HepG2 (cell line): ENCODE results near the gene USP43. TPM values are rescaled to one million over a fixed set of nuclear protein-coding genes. Genes with fewer than 3 reads are reported as not detected.

Experiments used
- ATAC-seq: fragments of 200-7000 bp; cut with Tn5 transposase; 3 replicates; pipeline ENCODE4 v1.9.1; 2020; ENCODE audit warnings: mild to moderate bottlenecking, moderate library complexity
- BruUV-seq: library from RNA; stranded (reverse); fragments of 400-500 nt; replicated peaks from 2 replicates; lab custom pipeline; 2021; lab: Mats Ljungman, UMichigan
- CTCF ChIA-PET: fragments of 300-600 bp; formaldehyde crosslinking; extraction: SDS; loops from one replicate; lab custom pipeline; 2021; ENCODE audit warnings: low total read pairs, inconsistent platforms, low intra/inter-chr PET ratio; lab: Yijun Ruan, JAX
- POLR2A ChIA-PET: fragments of 350-600 bp; sonication (Branson Sonifier 250); formaldehyde crosslinking; loops from one replicate; lab custom pipeline; 2020; ENCODE audit warnings: antibody characterized with exemption, inconsistent platforms; lab: Yijun Ruan, JAX
- DNase-seq: peaks from one replicate; pipeline ENCODE4 v3.0.0-alpha.2; 2015; ENCODE audit warnings: low spot score
- FAIRE-seq: peaks from 3 replicates; lab custom pipeline; 2011; peaks lifted over from hg19 to GRCh38; lab: Jason Lieb, UNC
- H2AFZ ChIP-seq: one replicate; pipeline ENCODE4 v1.6.1; 2011; ENCODE audit warnings: low read length, inconsistent platforms
- H3K27ac ChIP-seq: fragments of 300-600 bp; 3 replicates; pipeline ENCODE4 v1.8.0; 2011; ENCODE audit warnings: mixed run types, mild to moderate bottlenecking, mixed read lengths, low read length, inconsistent platforms; ENCODE audit not compliant: insufficient read depth; ENCODE audit errors: extremely low read length
- H3K27me3 ChIP-seq, 2 experiments: fragments of 200-600 bp in 1 of 2; 2 replicates in 1 of 2; 3 replicates in 1 of 2; pipeline versions ENCODE4 v1.6.0 to v1.8.0; 2011; ENCODE audit warnings: low read length in 2 of 2, mild to moderate bottlenecking in 2 of 2, moderate library complexity in 2 of 2, inconsistent platforms in 1 of 2; ENCODE audit not compliant: insufficient read depth in 2 of 2, control insufficient read depth in 1 of 2
- H3K36me3 ChIP-seq, 2 experiments: fragments of 200-600 bp in 1 of 2; replicated peaks in 1 of 2; 2 replicates in 1 of 2; 3 replicates in 1 of 2; pipeline versions ENCODE4 v1.5.1 to v1.8.0; 2011; ENCODE audit warnings: low read length in 2 of 2, inconsistent platforms in 1 of 2; ENCODE audit not compliant: insufficient read depth in 2 of 2, control insufficient read depth in 1 of 2
- H3K4me1 ChIP-seq: 2 replicates; pipeline ENCODE4 v1.5.1; 2012; ENCODE audit warnings: low read length, inconsistent platforms; ENCODE audit not compliant: insufficient read depth
- H3K4me2 ChIP-seq: 2 replicates; pipeline ENCODE4 v1.6.0; 2011; ENCODE audit warnings: low read depth, low read length, inconsistent platforms
- H3K4me3 ChIP-seq, 3 experiments: fragments of 200-600 bp in 1 of 3; sonication (generic), shearing (Covaris generic) in 1 of 3; replicated peaks in 1 of 3; 2 replicates each; pipeline ENCODE4 v1.5.1; 2011 to 2016; ENCODE audit warnings: low read length in 3 of 3, inconsistent platforms in 2 of 3, low read depth in 2 of 3, mild to moderate bottlenecking in 2 of 3, control low read depth in 1 of 3, mixed read lengths in 1 of 3; ENCODE audit not compliant: insufficient read depth in 1 of 3
- H3K79me2 ChIP-seq: one replicate; pipeline ENCODE4 v1.6.1; 2011; ENCODE audit warnings: low read length, inconsistent platforms; ENCODE audit not compliant: insufficient read depth
- H3K9ac ChIP-seq: 2 replicates; pipeline ENCODE4 v1.6.0; 2011; ENCODE audit warnings: mild to moderate bottlenecking, low read depth, low read length, inconsistent platforms; ENCODE audit not compliant: insufficient read depth
- H3K9me3 ChIP-seq: 2 replicates; pipeline ENCODE4 v1.5.1; 2012; ENCODE audit warnings: mild to moderate bottlenecking, low read length
- H4K20me1 ChIP-seq: 2 replicates; pipeline ENCODE4 v1.6.0; 2011; ENCODE audit warnings: inconsistent platforms, mild to moderate bottlenecking, low read length, moderate library complexity; ENCODE audit not compliant: insufficient read depth
- GTF2F1 ChIP-seq: fragments of 150-350 bp; IDR thresholded peaks from 2 replicates; pipeline ENCODE4 v1.6.1; 2014; ENCODE audit warnings: low read length
- MED1 ChIP-seq: sonication (generic); formaldehyde crosslinking; IDR thresholded peaks from 2 replicates; pipeline ENCODE4 v1.4.0; 2020; ENCODE audit warnings: missing genetic modification reagents
- PRMT3 ChIP-seq: sonication (generic); formaldehyde crosslinking; IDR thresholded peaks from 2 replicates; pipeline ENCODE4 v1.8.1; 2022; ENCODE audit warnings: low read depth, mild to moderate bottlenecking, moderate library complexity, missing genetic modification reagents, borderline replicate concordance
- TCF7L2 ChIP-seq: IDR thresholded peaks from 2 replicates; pipeline ENCODE4 v1.6.1; 2011; ENCODE audit warnings: mild to moderate bottlenecking, low read depth, low read length, moderate library complexity
- ZNF574 ChIP-seq: sonication (generic); formaldehyde crosslinking; IDR thresholded peaks from 2 replicates; pipeline ENCODE4 v1.4.0; 2020; ENCODE audit warnings: missing genetic modification reagents
- ZNF629 ChIP-seq: sonication (generic); formaldehyde crosslinking; conservative IDR thresholded peaks from 2 replicates; pipeline ENCODE4 v1.5.0; 2020; ENCODE audit warnings: missing genetic modification reagents
- WGBS: methylation state at CpG from one replicate; pipeline ENCODE4 v1.1.6; 2017; ENCODE audit warnings: low lambda C conversion rate; 5-methylcytosine and 5-hydroxymethylcytosine counted together
- in situ Hi-C: cut with HindIII; loops from 2 replicates; pipeline ENCODE4 v1.10.0; 2017; ENCODE audit warnings: low pct_unique_long_range_greater_than_20kb; ENCODE audit not compliant: extremely low pct_ligation_motif_present
- intact Hi-C: fragments of 100-400 bp; cut with micrococcal nuclease; formaldehyde crosslinking; loops from one replicate; pipeline ENCODE4 v1.10.0; 2022; ENCODE audit not compliant: unreplicated experiment
- polyA plus RNA-seq, 8 experiments: library from polyadenylated mRNA; depleted of rRNA in 3 of 8; stranded (reverse) in 7 of 8; unstranded in 1 of 8; fragments of >200 nt; fragmentation: Illumina TruSeq in 4 of 8; extraction: Trizol in 4 of 8; gene quantifications; 2 replicates each; pipeline versions ENCODE4 v1.2.1 to v1.2.3, GENCODE V29; 2011 to 2016; ENCODE audit warnings: low read depth in 4 of 8, missing spikeins in 1 of 8, mixed read lengths in 1 of 8; ENCODE audit not compliant: insufficient read depth in 1 of 8
- total RNA-seq, 5 experiments: library from RNA; depleted of rRNA; stranded (reverse); fragments of >200 nt; fragmentation: Illumina TruSeq; extraction: Trizol; gene quantifications; 2 replicates each; pipeline ENCODE4 v1.2.3, GENCODE V29; 2016; ENCODE audit warnings: low read depth in 1 of 5

The USP43 gene
- total and polyA plus RNA-seq, 2 of the 13 experiments (the other 11 are each of a cell fraction or from before 2014, with no cell fraction given) = 1.6 to 2.2 TPM

GRCh38 chr17:9768381-9768934 lies 123.1 kb downstream of the USP43 start:
- BruUV-seq = no TSS peak
- Histone ChIP-seq H3K4me1 (0 out of 2 replicates have a peak, but pooled peaks cover 5% of the 10 kb centered on the region), H3K9me3 (no peaks in the 10 kb centered on the region), H3K4me3 (no peak overlapping the region), H4K20me1 (no peaks in the 10 kb centered on the region)
- ATAC-seq (no peak), FAIRE-seq (no peak)
- POLR2A ChIA-PET = no interaction called here
- TF ChIP-seq MED1 (CRISPR knock-in tag) (no peak), TCF7L2 (no peak), ZNF574 (no peak), PRMT3 (CRISPR knock-in tag) (no peak), ZNF629 (peak; percentile 46), GTF2F1 (no peak)
- TF ChIP-seq, all 625 proteins: peak for 1
- peaks cover 6 to 9% of the 10 kb centered on the region in 2 experiments; a peak in 1 of 5 replicates for H3K27me3 ChIP-seq
- WGBS = 21% methylated on average over 5 of the region's 5 CpGs
- intact Hi-C loops (loop anchor here (2.0 kb wide), 1 partner anchor 40 kb away; no protein-coding TSS in a partner anchor), in situ Hi-C loops (no loop called here)
- H3K4me2 ChIP-seq = no peak overlapping the region
- CTCF ChIA-PET = interaction anchor here (0.6 to 2.1 kb wide), 3 partner anchors 23 to 192 kb away, joined by 3 to 17 read pairs (median 3); partner anchors contain the start of gene CFAP52
- no peaks in the 10 kb centered on the region for H3K36me3 ChIP-seq
- H3K27ac ChIP-seq = no peak overlapping the region
- H3K79me2 ChIP-seq = no peaks in the 10 kb centered on the region
- H2AFZ ChIP-seq = no peak overlapping the region
- peak; percentile 14 for DNase-seq
- no peak overlapping the region for H3K9ac ChIP-seq
